Transverse colon (tissue), 4 donors: ENCODE measurements around the gene VGLL4. TPM values are rescaled to one million over a fixed set of nuclear protein-coding genes. Genes with fewer than 3 reads are reported as not detected.

Experiments used
- DNase-seq: peaks from one replicate; pipeline ENCODE4 v3.0.0-alpha.2; 2019
- H3K27ac ChIP-seq, 4 donors: fragments of 200-600 bp; sonication (generic); 2 replicates each; pipeline ENCODE4 v1.5.1; 2016 to 2018; ENCODE audit warnings: inconsistent platforms in 4 of 4
- H3K27me3 ChIP-seq: fragments of 200-600 bp; sonication (generic); 2 replicates; pipeline ENCODE4 v1.5.1; 2017; ENCODE audit warnings: inconsistent platforms
- H3K36me3 ChIP-seq, 4 donors: fragments of 200-600 bp; sonication (generic); 2 replicates each; pipeline ENCODE4 v1.5.1; 2017 to 2019; ENCODE audit warnings: inconsistent platforms in 4 of 4
- H3K4me1 ChIP-seq, 4 donors: fragments of 200-600 bp; sonication (generic); 2 replicates each; pipeline ENCODE4 v1.5.1; 2017 to 2020; ENCODE audit warnings: inconsistent platforms in 4 of 4
- H3K4me3 ChIP-seq, 4 donors: fragments of 200-600 bp; sonication (generic); 1 replicate in 1 of 4; 2 replicates in 3 of 4; pipeline versions ENCODE4 v1.5.1 to v1.6.1; 2017 to 2019; ENCODE audit warnings: inconsistent platforms in 4 of 4
- H3K9me3 ChIP-seq, 2 donors: fragments of 200-600 bp; sonication (generic); 2 replicates each; pipeline ENCODE4 v1.5.1; 2017 to 2019; ENCODE audit warnings: inconsistent platforms in 2 of 2
- CTCF ChIP-seq, 5 experiments: fragments of 200-600 bp in 3 of 5; fragments of 450-650 bp in 2 of 5; sonication (generic) in 3 of 5; IDR thresholded peaks; 1 replicate in 2 of 5; 2 replicates in 3 of 5; pipeline ENCODE4 v1.5.1; 2016 to 2017; ENCODE audit warnings: antibody characterized with exemption in 5 of 5, inconsistent platforms in 3 of 5, mild to moderate bottlenecking in 2 of 5, moderate library complexity in 1 of 5
- EP300 ChIP-seq: sonication (generic); formaldehyde crosslinking; IDR thresholded peaks from one replicate; pipeline ENCODE4 v1.6.1; 2017; ENCODE audit warnings: antibody characterized with exemption, low read depth
- POLR2A ChIP-seq: fragments of 450-650 bp; IDR thresholded peaks from one replicate; pipeline ENCODE4 v1.6.1; 2016; ENCODE audit warnings: antibody characterized with exemption, mild to moderate bottlenecking, moderate library complexity
- POLR2AphosphoS5 ChIP-seq, 3 donors: sonication (generic); formaldehyde crosslinking; IDR thresholded peaks; one replicate each; pipeline ENCODE4 v1.6.1; 2016; ENCODE audit warnings: antibody characterized with exemption in 3 of 3
- WGBS, 2 donors: methylation state at CpG; one replicate each; pipeline ENCODE4 v1.1.5; 2018; ENCODE audit warnings: low coverage in 1 of 2; 5-methylcytosine and 5-hydroxymethylcytosine counted together
- in situ Hi-C, 4 donors: fragments of 200-750 bp; cut with MboI; loops; one replicate each; pipeline versions ENCODE4 v1.15.0 to v1.15.1; 2017; ENCODE audit warnings: low sequenced_read_pairs in 3 of 4, low pct_ligation_motif_present in 1 of 4, low pct_unique_long_range_greater_than_20kb in 1 of 4
- intact Hi-C: fragments of 100-400 bp; cut with DNase I; formaldehyde crosslinking; loops from one replicate; pipeline ENCODE4 v1.15.1; 2023; ENCODE audit warnings: low total_unique reads
- total RNA-seq, 4 donors: library from RNA; depleted of rRNA; stranded (reverse); fragments of >200 nt; gene quantifications; one replicate each; pipeline ENCODE4 v1.1.0, GENCODE V29; 2016

Gene VGLL4
- total RNA-seq, 4 donors from 2014 or later = 67.3 to 175 (median 95.0) TPM

GRCh38 chr3:11635680-11636393 is 7.9 kb downstream of the VGLL4 start:
- DNase-seq = no peak
- Histone ChIP-seq H3K36me3 (no peaks in the 10 kb centered on the region), H3K27me3 (no peaks in the 10 kb centered on the region), H3K4me1 (peaks cover 29 to 100% (median 75%) of the 10 kb centered on the region in 4 donors), H3K4me3 (no peak overlapping the region), H3K27ac (peak overlapping the region; percentile 34 to 96 (median 74)), H3K9me3 (no peaks in the 10 kb centered on the region)
- TF ChIP-seq POLR2AphosphoS5 (IDR thresholded peaks at IDR 0.05) (no peak), CTCF (IDR thresholded peaks at IDR 0.05) (no peak), EP300 (no peak), POLR2A (no peak)
- intact Hi-C loops (no loop called here), in situ Hi-C loops (no loop called here)
- WGBS, 2 donors = 48 to 54% methylated on average over 7 of the region's 7 CpGs

DNA sequence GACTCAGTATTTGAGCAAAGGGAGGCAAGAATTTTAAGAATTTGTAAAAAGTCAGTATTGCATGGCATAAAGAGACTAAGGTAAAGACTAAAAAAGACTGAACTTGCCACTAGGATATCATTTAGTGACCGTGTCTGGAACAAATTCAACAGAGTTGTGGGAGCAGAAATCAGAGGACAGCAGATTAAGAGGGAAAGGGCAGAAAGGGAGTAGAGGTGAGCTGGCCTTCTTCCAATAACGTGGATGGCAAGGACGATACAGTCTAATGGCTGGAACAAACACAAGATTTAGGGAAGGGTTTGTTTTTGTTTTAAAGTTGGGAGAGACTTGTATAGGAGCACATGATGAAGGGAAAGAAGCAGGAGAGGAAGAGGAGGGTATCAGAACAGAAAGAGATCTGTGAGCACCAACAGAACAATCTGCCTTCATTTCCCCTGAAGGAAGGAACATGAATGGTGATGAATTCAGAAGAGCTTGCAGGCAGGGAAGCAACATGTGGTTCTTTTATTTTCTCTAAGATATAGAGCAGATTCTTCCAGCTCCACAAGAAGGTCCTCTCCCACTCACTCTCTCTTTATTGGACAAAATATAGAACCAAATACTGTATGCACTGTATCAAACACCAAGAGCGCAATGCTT is 8.6 kb downstream of the VGLL4 start:
- no peak for TF ChIP-seq POLR2A
- no peak for TF ChIP-seq POLR2AphosphoS5 (IDR thresholded peaks at IDR 0.05)
- no peak for TF ChIP-seq CTCF (IDR thresholded peaks at IDR 0.05)
- TF ChIP-seq EP300 = no peak
- no peak for DNase-seq
- no peaks in the 10 kb centered on the region for H3K27me3 ChIP-seq
- peaks cover 33 to 96% (median 76%) of the 10 kb centered on the region in 4 donors for H3K4me1 ChIP-seq
- no peaks in the 10 kb centered on the region for H3K9me3 ChIP-seq
- 51 to 52% methylated on average over 4 of the region's 4 CpGs for WGBS, 2 donors
- intact Hi-C loops = no loop called here
- H3K4me3 ChIP-seq = no peak overlapping the region
- in situ Hi-C loops = no loop called here
- H3K27ac ChIP-seq = peak overlapping the region; percentile 34 to 96 (median 74)
- H3K36me3 ChIP-seq = no peaks in the 10 kb centered on the region

DNA sequence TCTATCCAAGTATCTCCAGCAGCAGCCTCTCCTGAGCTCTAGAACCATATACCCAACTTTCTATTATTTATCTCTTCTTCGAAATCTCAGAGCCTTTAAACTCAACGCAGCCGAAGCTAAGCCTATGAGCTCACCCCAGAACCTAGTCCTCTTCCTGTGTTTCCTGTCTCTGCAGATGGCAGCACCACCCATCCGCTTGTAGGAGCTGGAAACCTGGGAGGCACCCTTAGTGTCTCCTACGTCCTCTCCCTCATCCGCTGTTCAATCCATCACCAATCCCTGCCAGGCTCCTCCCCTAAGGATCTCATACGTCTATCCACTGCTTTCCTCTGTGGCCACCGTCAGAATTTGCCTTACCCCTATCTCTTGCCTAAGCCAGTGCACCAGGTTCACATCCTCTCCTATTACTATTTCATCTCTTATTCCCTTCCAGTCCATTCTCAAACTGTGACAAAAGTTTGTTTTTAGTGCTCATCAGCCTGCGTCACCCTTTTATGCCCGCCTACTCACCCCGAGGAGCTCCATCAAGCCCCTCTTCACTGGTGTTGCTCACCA is 9.6 kb downstream of the VGLL4 start:
- Histone ChIP-seq H3K9me3 (no peaks in the 10 kb centered on the region), H3K27me3 (no peaks in the 10 kb centered on the region), H3K4me1 (peaks cover 32 to 96% (median 73%) of the 10 kb centered on the region in 4 donors), H3K36me3 (no peaks in the 10 kb centered on the region), H3K4me3 (no peak overlapping the region), H3K27ac (peak overlapping the region; percentile 27 to 96 (median 74))
- intact Hi-C loops = no loop called here
- in situ Hi-C loops = no loop called here
- 79 to 88% methylated on average over 6 to 11 of the region's 11 CpGs for WGBS, 2 donors
- TF ChIP-seq POLR2A (no peak), EP300 (no peak), CTCF (IDR thresholded peaks at IDR 0.05) (no peak), POLR2AphosphoS5 (IDR thresholded peaks at IDR 0.05) (no peak)
- no peak for DNase-seq

- in situ Hi-C loops = no loop called here
- H3K4me1 ChIP-seq = peaks cover 27 to 94% (median 71%) of the 10 kb centered on the region in 4 donors
- no peak overlapping the region for H3K4me3 ChIP-seq
- intact Hi-C loops = no loop called here
- DNase-seq = no peak
- no peaks in the 10 kb centered on the region for H3K27me3 ChIP-seq
- WGBS, 2 donors = 61 to 75% methylated on average over 2 to 3 of the region's 3 CpGs
- H3K36me3 ChIP-seq = no peaks in the 10 kb centered on the region
- H3K27ac ChIP-seq = peak overlapping the region; percentile 6 to 96 (median 60)
- no peaks in the 10 kb centered on the region for H3K9me3 ChIP-seq
- no peak for TF ChIP-seq POLR2AphosphoS5 (IDR thresholded peaks at IDR 0.05)
- no peak for TF ChIP-seq POLR2A
- TF ChIP-seq EP300 = no peak
- no peak for TF ChIP-seq CTCF (IDR thresholded peaks at IDR 0.05)
These were observed 10.7 kb downstream of the VGLL4 start for GRCh38 chr3:11632966-11633365.
